ENCODE data around the gene DIPK1B.

DIPK1B gene

GRCh38 chr9:136741883-136742571 is 29.7 kb downstream of the DIPK1B start:
- H3K27me3 ChIP-seq (ENCODE audit: insufficient read depth, poor library complexity, severe bottlenecking): peaks cover 12% of the 10 kb centered on the region

DNA sequence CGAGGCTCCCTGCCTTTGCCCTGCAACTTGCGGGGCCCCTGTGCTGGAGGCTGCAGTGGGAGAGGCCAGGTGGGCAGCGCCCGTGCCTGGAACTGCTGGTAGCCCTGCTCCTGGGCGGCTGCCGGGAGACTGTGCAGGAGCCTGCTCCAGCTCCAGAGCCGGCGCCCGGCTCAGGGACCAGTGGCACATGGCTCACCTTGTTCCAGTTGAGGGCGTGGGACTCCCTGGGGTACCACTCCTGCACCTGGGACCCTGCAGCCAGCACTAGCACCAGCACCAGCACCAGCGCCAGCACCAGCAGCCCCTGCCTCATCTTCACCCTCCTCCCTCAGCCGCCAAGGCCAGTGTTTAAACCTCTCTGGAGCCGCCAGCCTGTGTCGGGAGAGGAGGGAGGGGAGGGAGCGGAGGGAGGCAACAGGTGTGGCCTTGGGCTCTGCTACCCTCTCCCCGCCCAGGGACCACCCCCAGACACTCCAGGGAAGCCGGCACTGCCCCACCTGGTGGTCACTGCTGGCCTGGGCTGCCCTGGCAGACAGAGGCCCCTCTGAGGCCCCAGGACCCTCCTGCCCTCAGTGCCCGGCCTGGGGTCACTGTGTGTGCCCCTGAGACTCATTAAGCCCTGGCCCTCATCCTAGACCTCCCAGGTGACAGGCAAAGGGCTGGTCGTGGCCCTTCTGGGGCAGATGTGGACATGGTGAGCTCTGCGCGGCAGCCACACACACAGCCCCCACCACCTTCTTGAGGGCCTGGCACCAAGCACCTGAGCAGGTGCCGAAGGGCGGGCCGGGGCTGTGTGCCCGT is 30.4 kb downstream of the DIPK1B start, which contains the start of gene LCN10:
Gene LCN10 (minus strand): TSS at position 350 of the 801 bp plus-strand sequence. CDS start 37 bp downstream, at position 313.
- H3K4me3 ChIP-seq (replicated peaks; ENCODE audit: insufficient read depth, low read length): no peak within 1 kb of the TSS
- DNase-seq (ENCODE audit: low read depth in 1 of 2, low spot score in 1 of 2): no peak
- TF ChIP-seq SPI1 (IDR thresholded peaks at IDR 0.05; ENCODE audit: borderline replicate concordance, low read depth): no peak
- no peak for TF ChIP-seq POLR2AphosphoS5 (IDR thresholded peaks at IDR 0.05; ENCODE audit: low read depth)
- TF ChIP-seq, protein P1, sequence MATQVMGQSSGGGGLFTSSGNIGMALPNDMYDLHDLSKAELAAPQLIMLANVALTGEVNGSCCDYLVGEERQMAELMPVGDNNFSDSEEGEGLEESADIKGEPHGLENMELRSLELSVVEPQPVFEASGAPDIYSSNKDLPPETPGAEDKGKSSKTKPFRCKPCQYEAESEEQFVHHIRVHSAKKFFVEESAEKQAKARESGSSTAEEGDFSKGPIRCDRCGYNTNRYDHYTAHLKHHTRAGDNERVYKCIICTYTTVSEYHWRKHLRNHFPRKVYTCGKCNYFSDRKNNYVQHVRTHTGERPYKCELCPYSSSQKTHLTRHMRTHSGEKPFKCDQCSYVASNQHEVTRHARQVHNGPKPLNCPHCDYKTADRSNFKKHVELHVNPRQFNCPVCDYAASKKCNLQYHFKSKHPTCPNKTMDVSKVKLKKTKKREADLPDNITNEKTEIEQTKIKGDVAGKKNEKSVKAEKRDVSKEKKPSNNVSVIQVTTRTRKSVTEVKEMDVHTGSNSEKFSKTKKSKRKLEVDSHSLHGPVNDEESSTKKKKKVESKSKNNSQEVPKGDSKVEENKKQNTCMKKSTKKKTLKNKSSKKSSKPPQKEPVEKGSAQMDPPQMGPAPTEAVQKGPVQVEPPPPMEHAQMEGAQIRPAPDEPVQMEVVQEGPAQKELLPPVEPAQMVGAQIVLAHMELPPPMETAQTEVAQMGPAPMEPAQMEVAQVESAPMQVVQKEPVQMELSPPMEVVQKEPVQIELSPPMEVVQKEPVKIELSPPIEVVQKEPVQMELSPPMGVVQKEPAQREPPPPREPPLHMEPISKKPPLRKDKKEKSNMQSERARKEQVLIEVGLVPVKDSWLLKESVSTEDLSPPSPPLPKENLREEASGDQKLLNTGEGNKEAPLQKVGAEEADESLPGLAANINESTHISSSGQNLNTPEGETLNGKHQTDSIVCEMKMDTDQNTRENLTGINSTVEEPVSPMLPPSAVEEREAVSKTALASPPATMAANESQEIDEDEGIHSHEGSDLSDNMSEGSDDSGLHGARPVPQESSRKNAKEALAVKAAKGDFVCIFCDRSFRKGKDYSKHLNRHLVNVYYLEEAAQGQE (IDR thresholded peaks at IDR 0.05; ENCODE audit: insufficient replicate concordance, low read depth): no peak
- TF ChIP-seq GABPA (IDR thresholded peaks at IDR 0.05; ENCODE audit: low read depth): no peak
- TF ChIP-seq, protein P2, sequence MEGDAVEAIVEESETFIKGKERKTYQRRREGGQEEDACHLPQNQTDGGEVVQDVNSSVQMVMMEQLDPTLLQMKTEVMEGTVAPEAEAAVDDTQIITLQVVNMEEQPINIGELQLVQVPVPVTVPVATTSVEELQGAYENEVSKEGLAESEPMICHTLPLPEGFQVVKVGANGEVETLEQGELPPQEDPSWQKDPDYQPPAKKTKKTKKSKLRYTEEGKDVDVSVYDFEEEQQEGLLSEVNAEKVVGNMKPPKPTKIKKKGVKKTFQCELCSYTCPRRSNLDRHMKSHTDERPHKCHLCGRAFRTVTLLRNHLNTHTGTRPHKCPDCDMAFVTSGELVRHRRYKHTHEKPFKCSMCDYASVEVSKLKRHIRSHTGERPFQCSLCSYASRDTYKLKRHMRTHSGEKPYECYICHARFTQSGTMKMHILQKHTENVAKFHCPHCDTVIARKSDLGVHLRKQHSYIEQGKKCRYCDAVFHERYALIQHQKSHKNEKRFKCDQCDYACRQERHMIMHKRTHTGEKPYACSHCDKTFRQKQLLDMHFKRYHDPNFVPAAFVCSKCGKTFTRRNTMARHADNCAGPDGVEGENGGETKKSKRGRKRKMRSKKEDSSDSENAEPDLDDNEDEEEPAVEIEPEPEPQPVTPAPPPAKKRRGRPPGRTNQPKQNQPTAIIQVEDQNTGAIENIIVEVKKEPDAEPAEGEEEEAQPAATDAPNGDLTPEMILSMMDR (IDR thresholded peaks at IDR 0.05; ENCODE audit: insufficient read depth, low read length): no peak
- peaks cover 12% of the 10 kb centered on the region for H3K27me3 ChIP-seq (ENCODE audit: insufficient read depth, poor library complexity, severe bottlenecking)
- no peak within 1 kb of the TSS for H3K27ac ChIP-seq (replicated peaks)

More at GRCh38 chr9:136741883-136742571, 29.7 kb downstream of the DIPK1B start:
- no peak for DNase-seq (ENCODE audit: low read depth in 1 of 2, low spot score in 1 of 2)
- TF ChIP-seq, protein P1 (IDR thresholded peaks at IDR 0.05; ENCODE audit: insufficient replicate concordance, low read depth): no peak
- TF ChIP-seq, protein P2 (IDR thresholded peaks at IDR 0.05; ENCODE audit: insufficient read depth, low read length): no peak
- TF ChIP-seq GABPA (IDR thresholded peaks at IDR 0.05; ENCODE audit: low read depth) (no peak), SPI1 (IDR thresholded peaks at IDR 0.05; ENCODE audit: borderline replicate concordance, low read depth) (no peak)
- Histone ChIP-seq H3K27ac (replicated peaks) (no peak overlapping the region), H3K4me3 (replicated peaks; ENCODE audit: insufficient read depth, low read length) (no peak overlapping the region)

GRCh38 chr9:136743639-136744211 is 31.4 kb downstream of the DIPK1B start:
- H3K27me3 ChIP-seq (ENCODE audit: insufficient read depth, poor library complexity, severe bottlenecking): peaks cover 12% of the 10 kb centered on the region
- no peak overlapping the region for H3K4me3 ChIP-seq (replicated peaks; ENCODE audit: insufficient read depth, low read length)
- H3K27ac ChIP-seq (replicated peaks): no peak overlapping the region
- no peak for TF ChIP-seq SPI1 (IDR thresholded peaks at IDR 0.05; ENCODE audit: borderline replicate concordance, low read depth)
- no peak for TF ChIP-seq GABPA (IDR thresholded peaks at IDR 0.05; ENCODE audit: low read depth)
- TF ChIP-seq, protein P2 (IDR thresholded peaks at IDR 0.05; ENCODE audit: insufficient read depth, low read length): no peak
- no peak for TF ChIP-seq POLR2AphosphoS5 (IDR thresholded peaks at IDR 0.05; ENCODE audit: low read depth)
- TF ChIP-seq, protein P1 (IDR thresholded peaks at IDR 0.05; ENCODE audit: insufficient replicate concordance, low read depth): no peak
- no peak for DNase-seq (ENCODE audit: low read depth in 1 of 2, low spot score in 1 of 2)
